Loucy (cell line): ENCODE data around the gene FXR2.

Experiments used
- CTCF ChIP-seq: fragments of 200-600 bp; sonication (generic); conservative IDR thresholded peaks from 2 replicates; pipeline ENCODE4 v1.5.1; 2014; ENCODE audit warnings: mild to moderate bottlenecking, antibody characterized with exemption, low read length
- EZH2phosphoT487 ChIP-seq: fragments of 200-600 bp; IDR thresholded peaks from 2 replicates; pipeline ENCODE4 v1.6.1; 2018; ENCODE audit warnings: antibody characterized with exemption, mild to moderate bottlenecking, moderate library complexity, borderline replicate concordance

- TF ChIP-seq CTCF, result no peak
- no peak for TF ChIP-seq EZH2phosphoT487
These were observed 2.4 kb downstream of the FXR2 start for GRCh38 chr17:7612294-7612640.
